SJCRH30 (cell line): ENCODE data around the gene DOCK7. TPM values are rescaled to one million over a fixed set of nuclear protein-coding genes. Genes with fewer than 3 reads are reported as not detected.

ENCODE experiments used
- DNase-seq, 2 experiments: peaks; one replicate each; pipeline ENCODE4 v3.0.0-alpha.2; 2015 to 2020
- H3K27ac ChIP-seq: fragments of 250-450 bp; sonication (Bioruptor Pico); 2 replicates; pipeline ENCODE4 v1.5.1; 2020; ENCODE audit warnings: mild to moderate bottlenecking, moderate library complexity
- H3K27me3 ChIP-seq: fragments of 250-450 bp; sonication (Bioruptor Pico); 2 replicates; pipeline ENCODE4 v1.5.1; 2020; ENCODE audit warnings: mild to moderate bottlenecking, moderate library complexity
- H3K36me3 ChIP-seq: fragments of 250-450 bp; sonication (Bioruptor Pico); 2 replicates; pipeline ENCODE4 v1.5.1; 2020; ENCODE audit warnings: mild to moderate bottlenecking, moderate library complexity
- H3K4me1 ChIP-seq: fragments of 250-450 bp; sonication (Bioruptor Pico); 2 replicates; pipeline ENCODE4 v1.5.1; 2020; ENCODE audit warnings: mild to moderate bottlenecking, moderate library complexity
- H3K4me3 ChIP-seq: fragments of 250-450 bp; sonication (Bioruptor Pico); 2 replicates; pipeline ENCODE4 v1.5.1; 2020; ENCODE audit warnings: mild to moderate bottlenecking, moderate library complexity
- H3K9me3 ChIP-seq: fragments of 250-450 bp; sonication (Bioruptor Pico); replicated peaks from 2 replicates; pipeline ENCODE4 v1.5.1; 2020; ENCODE audit warnings: mild to moderate bottlenecking, moderate library complexity
- total RNA-seq: library from RNA; depleted of rRNA; stranded (reverse); fragments of >200 nt; shearing (Covaris generic); gene quantifications from 2 replicates; pipeline ENCODE4 v1.2.3, GENCODE V29; 2014

DOCK7 gene
- total RNA-seq, 1 experiment from 2014 or later, result 72.2 TPM

- Histone ChIP-seq H3K9me3 (no peaks in the 10 kb centered on the region), H3K36me3 (peaks cover 25% of the 10 kb centered on the region), H3K27me3 (no peaks in the 10 kb centered on the region), H3K27ac (no peak overlapping the region), H3K4me3 (no peak overlapping the region), H3K4me1 (no peaks in the 10 kb centered on the region)
- no peak for DNase-seq
These were observed 179.2 kb downstream of the DOCK7 start for GRCh38 chr1:62509028-62509427.

- no peaks in the 10 kb centered on the region for H3K9me3 ChIP-seq
- no peak overlapping the region for H3K4me3 ChIP-seq
- peak; percentile 20 to 61 for DNase-seq
- H3K27ac ChIP-seq, result no peak overlapping the region
- no peaks in the 10 kb centered on the region for H3K4me1 ChIP-seq
- H3K27me3 ChIP-seq, result no peaks in the 10 kb centered on the region
- H3K36me3 ChIP-seq, result peaks cover 21% of the 10 kb centered on the region
These were observed 179.9 kb downstream of the DOCK7 start for GRCh38 chr1:62508187-62508758.

- H3K4me3 ChIP-seq, result no peak overlapping the region
These were observed 188.0 kb downstream of the DOCK7 start for GRCh38 chr1:62500210-62500609.

GRCh38 chr1:62494137-62494536 lies 194.0 kb downstream of the DOCK7 start:
- H3K27me3 ChIP-seq, result no peaks in the 10 kb centered on the region
- no peak overlapping the region for H3K4me3 ChIP-seq
- no peaks in the 10 kb centered on the region for H3K4me1 ChIP-seq
- H3K9me3 ChIP-seq, result no peaks in the 10 kb centered on the region
- H3K36me3 ChIP-seq, result peaks cover 10% of the 10 kb centered on the region; the same call in 1 of the 2 replicates
- no peak for DNase-seq
- H3K27ac ChIP-seq, result no peak overlapping the region

More at GRCh38 chr1:62500210-62500609, 188.0 kb downstream of the DOCK7 start:
- Histone ChIP-seq H3K36me3 (peaks cover 14% of the 10 kb centered on the region; the same call in 1 of the 2 replicates), H3K9me3 (no peaks in the 10 kb centered on the region), H3K27me3 (no peaks in the 10 kb centered on the region), H3K4me1 (no peaks in the 10 kb centered on the region), H3K27ac (no peak overlapping the region)
- no peak for DNase-seq

GRCh38 chr1:62493656-62494055 lies 194.5 kb downstream of the DOCK7 start:
- DNase-seq, result no peak
- Histone ChIP-seq H3K27ac (no peak overlapping the region), H3K4me1 (no peaks in the 10 kb centered on the region), H3K9me3 (no peaks in the 10 kb centered on the region), H3K36me3 (peaks cover 10% of the 10 kb centered on the region; the same call in 1 of the 2 replicates), H3K4me3 (no peak overlapping the region), H3K27me3 (no peaks in the 10 kb centered on the region)

- H3K27me3 ChIP-seq, result no peaks in the 10 kb centered on the region
- no peaks in the 10 kb centered on the region for H3K9me3 ChIP-seq
- H3K4me1 ChIP-seq, result no peaks in the 10 kb centered on the region
- no peak overlapping the region for H3K27ac ChIP-seq
- no peak overlapping the region for H3K4me3 ChIP-seq
- DNase-seq, result no peak
- H3K36me3 ChIP-seq, result peaks cover 12% of the 10 kb centered on the region; the same call in 1 of the 2 replicates
These were observed 195.7 kb downstream of the DOCK7 start for GRCh38 chr1:62492521-62492920.

- Histone ChIP-seq H3K9me3 (no peaks in the 10 kb centered on the region), H3K4me1 (no peaks in the 10 kb centered on the region), H3K27me3 (no peaks in the 10 kb centered on the region), H3K4me3 (no peak overlapping the region), H3K36me3 (peaks cover 6% of the 10 kb centered on the region; the same call in 1 of the 2 replicates), H3K27ac (no peak overlapping the region)
- DNase-seq, result no peak
These were observed 200.2 kb downstream of the DOCK7 start for GRCh38 chr1:62487956-62488355.

GRCh38 chr1:62484824-62485468 lies 203.2 kb downstream of the DOCK7 start:
- no peak for DNase-seq
- Histone ChIP-seq H3K4me1 (no peaks in the 10 kb centered on the region), H3K36me3 (0 out of 2 replicates have a peak, but pooled peaks cover 3% of the 10 kb centered on the region), H3K9me3 (no peaks in the 10 kb centered on the region), H3K4me3 (no peak overlapping the region), H3K27ac (no peak overlapping the region), H3K27me3 (no peaks in the 10 kb centered on the region)

GRCh38 chr1:62481681-62482080 lies 206.5 kb downstream of the DOCK7 start:
- no peak for DNase-seq
- no peak overlapping the region for H3K27ac ChIP-seq

GRCh38 chr1:62476525-62477219 lies 211.5 kb downstream of the DOCK7 start:
- no peak overlapping the region for H3K4me3 ChIP-seq
- DNase-seq, result no peak
- H3K9me3 ChIP-seq, result no peaks in the 10 kb centered on the region
- H3K27ac ChIP-seq, result no peak overlapping the region
- H3K4me1 ChIP-seq, result no peaks in the 10 kb centered on the region
- H3K36me3 ChIP-seq, result peaks cover 14% of the 10 kb centered on the region
- no peaks in the 10 kb centered on the region for H3K27me3 ChIP-seq

More at GRCh38 chr1:62481681-62482080, 206.5 kb downstream of the DOCK7 start:
- no peaks in the 10 kb centered on the region for H3K4me1 ChIP-seq
- H3K9me3 ChIP-seq, result no peaks in the 10 kb centered on the region
- no peak overlapping the region for H3K4me3 ChIP-seq
- H3K36me3 ChIP-seq, result no peaks in the 10 kb centered on the region; the same call in 1 of the 2 replicates
- no peaks in the 10 kb centered on the region for H3K27me3 ChIP-seq

GRCh38 chr1:62467092-62467491 lies 221.1 kb downstream of the DOCK7 start:
- H3K4me1 ChIP-seq, result no peaks in the 10 kb centered on the region
- H3K9me3 ChIP-seq, result no peaks in the 10 kb centered on the region
- H3K36me3 ChIP-seq, result peaks cover 45% of the 10 kb centered on the region
- H3K27ac ChIP-seq, result no peak overlapping the region
- no peak overlapping the region for H3K4me3 ChIP-seq
- H3K27me3 ChIP-seq, result no peaks in the 10 kb centered on the region
- DNase-seq, result no peak

- Histone ChIP-seq H3K4me3 (no peak overlapping the region), H3K9me3 (no peaks in the 10 kb centered on the region), H3K36me3 (peaks cover 36% of the 10 kb centered on the region), H3K4me1 (no peaks in the 10 kb centered on the region), H3K27ac (no peak overlapping the region), H3K27me3 (no peaks in the 10 kb centered on the region)
- no peak for DNase-seq
These were observed 225.8 kb downstream of the DOCK7 start for GRCh38 chr1:62462370-62462769.

- Histone ChIP-seq H3K4me1 (no peaks in the 10 kb centered on the region), H3K4me3 (no peak overlapping the region), H3K36me3 (peaks cover 38% of the 10 kb centered on the region), H3K9me3 (no peaks in the 10 kb centered on the region), H3K27me3 (no peaks in the 10 kb centered on the region), H3K27ac (no peak overlapping the region)
- no peak for DNase-seq
These were observed 230.2 kb downstream of the DOCK7 start for GRCh38 chr1:62457955-62458354.

- no peak for DNase-seq
- no peak overlapping the region for H3K27ac ChIP-seq
- H3K4me3 ChIP-seq, result no peak overlapping the region
- no peaks in the 10 kb centered on the region for H3K4me1 ChIP-seq
- no peaks in the 10 kb centered on the region for H3K9me3 ChIP-seq
- no peaks in the 10 kb centered on the region for H3K27me3 ChIP-seq
- peaks cover 74% of the 10 kb centered on the region for H3K36me3 ChIP-seq
These were observed 235.2 kb downstream of the DOCK7 start for GRCh38 chr1:62452951-62453350.

- Histone ChIP-seq H3K36me3 (peaks cover 93% of the 10 kb centered on the region), H3K27ac (no peak overlapping the region)
These were observed 237.9 kb downstream of the DOCK7 start for GRCh38 chr1:62450301-62450700.

More at GRCh38 chr1:62450301-62450700, 237.9 kb downstream of the DOCK7 start:
- no peaks in the 10 kb centered on the region for H3K27me3 ChIP-seq
- H3K4me1 ChIP-seq, result no peaks in the 10 kb centered on the region
- H3K9me3 ChIP-seq, result no peaks in the 10 kb centered on the region
- DNase-seq, result no peak
- no peak overlapping the region for H3K4me3 ChIP-seq
